Osteoblast (primary cell): Measurements from ENCODE around the gene GAS2L2. TPM values are rescaled to one million over a fixed set of nuclear protein-coding genes. Genes with fewer than 3 reads are reported as not detected.
A peak's percentile ranks its signal among the peaks of the same experiment; 100 is the strongest.

ENCODE experiments used
- DNase-seq: peaks from one replicate; pipeline ENCODE4 v3.0.0; 2011; ENCODE audit warnings: low spot score, mixed read lengths; ENCODE audit not compliant: insufficient read length; ENCODE audit errors: missing footprints
- H2AFZ ChIP-seq: 2 replicates; pipeline ENCODE4 v1.6.0; 2011; ENCODE audit warnings: mild to moderate bottlenecking, low read length
- H3K27ac ChIP-seq: 2 replicates; pipeline ENCODE4 v1.5.1; 2011; ENCODE audit warnings: mild to moderate bottlenecking, low read depth, low read length, moderate library complexity
- H3K27me3 ChIP-seq: 2 replicates; pipeline ENCODE4 v1.6.0; 2012; ENCODE audit warnings: mild to moderate bottlenecking, control low read depth, inconsistent platforms, low read length, moderate library complexity; ENCODE audit not compliant: insufficient read depth
- H3K36me3 ChIP-seq: 2 replicates; pipeline ENCODE4 v1.5.1; 2011; ENCODE audit warnings: mild to moderate bottlenecking, low read length, control low read depth, moderate library complexity; ENCODE audit not compliant: insufficient read depth
- H3K4me1 ChIP-seq: 2 replicates; pipeline ENCODE4 v1.5.1; 2011; ENCODE audit warnings: mild to moderate bottlenecking, low read length, control low read depth, moderate library complexity; ENCODE audit not compliant: insufficient read depth
- H3K4me2 ChIP-seq: 2 replicates; pipeline ENCODE4 v1.6.0; 2011; ENCODE audit warnings: mild to moderate bottlenecking, low read length; ENCODE audit not compliant: insufficient read depth
- H3K4me3 ChIP-seq: fragments of 200-600 bp; sonication (generic); 3 replicates; pipeline ENCODE4 v1.5.1; 2012; ENCODE audit warnings: mild to moderate bottlenecking, low read length, inconsistent platforms; ENCODE audit not compliant: insufficient read depth
- H3K79me2 ChIP-seq: 2 replicates; pipeline ENCODE4 v1.6.0; 2012; ENCODE audit warnings: mild to moderate bottlenecking, low read length, control low read depth, inconsistent platforms; ENCODE audit not compliant: insufficient read depth
- H3K9me3 ChIP-seq: 2 replicates; pipeline ENCODE4 v1.5.1; 2011; ENCODE audit warnings: low read depth, low read length, control low read depth
- H4K20me1 ChIP-seq: 2 replicates; pipeline ENCODE4 v1.6.0; 2012; ENCODE audit warnings: mild to moderate bottlenecking, low read length, control low read depth; ENCODE audit not compliant: insufficient read depth
- CTCF ChIP-seq: IDR thresholded peaks from 2 replicates; pipeline ENCODE4 v1.5.1; 2011; ENCODE audit warnings: mild to moderate bottlenecking, low read depth, low read length, moderate library complexity; ENCODE audit errors: extremely low read depth
- total RNA-seq: library from RNA; depleted of rRNA; stranded (reverse); fragments of >200 nt; gene quantifications from 2 replicates; pipeline ENCODE4 v1.2.3, GENCODE V29; 2012

Gene GAS2L2
- total RNA-seq, 1 donor, result not detected

GRCh38 chr17:35786941-35787432, 33.9 kb upstream of the GAS2L2 start:
- Histone ChIP-seq H3K4me2 (peak overlapping the region; percentile 32), H2AFZ (peak overlapping the region; percentile 60), H3K4me3 (no peak overlapping the region), H3K9me3 (no peaks in the 10 kb centered on the region), H3K4me1 (peaks cover 52% of the 10 kb centered on the region), H3K27me3 (peaks cover 14% of the 10 kb centered on the region), H4K20me1 (no peaks in the 10 kb centered on the region), H3K79me2 (no peaks in the 10 kb centered on the region), H3K27ac (peak overlapping the region; percentile 28), H3K36me3 (no peaks in the 10 kb centered on the region)
- no peak for TF ChIP-seq CTCF
- DNase-seq, result peak; percentile 64

DNA sequence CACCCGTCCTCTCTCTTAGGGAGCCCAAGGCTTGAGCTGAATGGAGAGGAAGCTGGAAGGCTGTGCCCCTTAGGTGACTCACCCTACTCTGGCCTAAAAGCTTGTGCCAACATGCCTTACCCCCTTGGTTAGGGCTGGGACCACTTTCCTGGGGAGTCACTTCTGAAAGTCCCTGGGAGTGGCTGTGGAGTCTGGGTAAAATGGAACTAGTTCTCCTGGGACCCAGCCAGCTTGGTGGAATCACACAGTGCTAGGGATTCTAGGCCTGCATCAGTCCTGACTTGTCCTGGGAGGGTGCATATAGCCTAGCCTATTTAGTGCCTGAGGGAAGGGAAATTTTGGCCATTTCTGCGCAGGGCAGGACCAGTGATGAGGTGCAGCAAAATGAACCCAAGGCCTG, 31.9 kb upstream of the GAS2L2 start:
- Histone ChIP-seq H4K20me1 (no peaks in the 10 kb centered on the region), H3K79me2 (no peaks in the 10 kb centered on the region), H3K4me3 (no peak overlapping the region), H2AFZ (no peak overlapping the region), H3K4me1 (peaks cover 52% of the 10 kb centered on the region), H3K9me3 (no peaks in the 10 kb centered on the region), H3K27me3 (peaks cover 20% of the 10 kb centered on the region), H3K4me2 (no peak overlapping the region), H3K36me3 (no peaks in the 10 kb centered on the region), H3K27ac (no peak overlapping the region)
- peak; percentile 85 for DNase-seq
- TF ChIP-seq CTCF, result no peak

DNA sequence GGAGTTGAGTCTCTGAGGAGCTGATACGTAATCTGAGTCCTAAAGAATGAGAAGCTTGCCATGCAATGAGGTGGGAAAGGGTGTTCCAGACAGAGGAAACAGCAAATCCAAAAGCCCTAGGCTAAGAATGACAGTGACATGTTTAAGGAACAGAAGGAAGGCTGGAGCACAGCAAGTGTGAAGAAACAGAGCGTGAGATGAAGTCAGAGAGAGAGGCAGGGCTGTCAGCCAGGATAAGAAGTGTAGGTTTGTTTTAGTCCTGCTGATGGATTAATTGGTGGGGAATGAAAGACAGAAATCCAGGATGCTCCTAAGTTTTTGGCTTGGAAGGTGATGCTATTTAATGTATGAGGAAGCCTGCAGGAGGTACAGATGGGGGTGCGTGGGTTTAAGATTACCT, 27.9 kb upstream of the GAS2L2 start:
- H3K4me1 ChIP-seq, result peaks cover 43% of the 10 kb centered on the region
- no peak for DNase-seq
- no peaks in the 10 kb centered on the region for H3K9me3 ChIP-seq
- H4K20me1 ChIP-seq, result no peaks in the 10 kb centered on the region
- no peak overlapping the region for H2AFZ ChIP-seq
- TF ChIP-seq CTCF, result no peak
- H3K27ac ChIP-seq, result no peak overlapping the region
- no peaks in the 10 kb centered on the region for H3K79me2 ChIP-seq
- no peaks in the 10 kb centered on the region for H3K36me3 ChIP-seq
- no peak overlapping the region for H3K4me2 ChIP-seq
- H3K4me3 ChIP-seq, result no peak overlapping the region
- H3K27me3 ChIP-seq, result peaks cover 35% of the 10 kb centered on the region

GRCh38 chr17:35778641-35779196, 25.7 kb upstream of the GAS2L2 start:
- H3K27ac ChIP-seq, result no peak overlapping the region
- H2AFZ ChIP-seq, result no peak overlapping the region
- no peaks in the 10 kb centered on the region for H3K9me3 ChIP-seq
- no peaks in the 10 kb centered on the region for H4K20me1 ChIP-seq
- peak overlapping the region; percentile 6 for H3K4me2 ChIP-seq
- H3K36me3 ChIP-seq, result no peaks in the 10 kb centered on the region
- H3K4me1 ChIP-seq, result peaks cover 42% of the 10 kb centered on the region
- H3K4me3 ChIP-seq, result no peak overlapping the region
- DNase-seq, result peak; percentile 10
- no peak for TF ChIP-seq CTCF
- peaks cover 34% of the 10 kb centered on the region for H3K27me3 ChIP-seq
- H3K79me2 ChIP-seq, result no peaks in the 10 kb centered on the region
